GM23338 (cell line): ENCODE results near the gene GPI. TPM values are rescaled to one million over a fixed set of nuclear protein-coding genes. Genes with fewer than 3 reads are reported as not detected.
"Not testable (repeated sequence)": the region's sequence is repeated elsewhere in the genome, so short reads cannot be mapped to it uniquely, and the experiment has no call there.

Experiments
- ATAC-seq: fragments of 200-7000 bp; cut with Tn5 transposase; 3 replicates; pipeline ENCODE4 v1.9.1; 2020
- DNase-seq: peaks from one replicate; pipeline ENCODE4 v3.0.0-alpha.2; 2015; ENCODE audit warnings: low spot score
- H2AFZ ChIP-seq: fragments of 200-600 bp; sonication (generic); 2 replicates; pipeline ENCODE4 v1.8.0; 2016; ENCODE audit warnings: antibody characterized with exemption, mild to moderate bottlenecking, moderate library complexity
- H3F3A ChIP-seq: fragments of 200-600 bp; sonication (generic); replicated peaks from 2 replicates; pipeline ENCODE4 v1.8.0; 2017; ENCODE audit warnings: antibody characterized with exemption, mixed run types, low read depth
- H3K27ac ChIP-seq: fragments of 200-600 bp; sonication (generic); 2 replicates; pipeline ENCODE4 v1.6.1; 2016; ENCODE audit warnings: low read depth
- H3K27me3 ChIP-seq: fragments of 200-600 bp; sonication (generic); 2 replicates; pipeline ENCODE4 v1.8.0; 2016; ENCODE audit warnings: mild to moderate bottlenecking, mixed run types, moderate library complexity; ENCODE audit not compliant: insufficient read depth
- H3K36me3 ChIP-seq: fragments of 200-600 bp; sonication (generic); 2 replicates; pipeline ENCODE4 v1.8.0; 2016; ENCODE audit warnings: mild to moderate bottlenecking; ENCODE audit not compliant: insufficient read depth
- H3K4me1 ChIP-seq: fragments of 200-600 bp; sonication (generic); 2 replicates; pipeline ENCODE4 v1.8.0; 2016; ENCODE audit warnings: mild to moderate bottlenecking, moderate library complexity; ENCODE audit not compliant: insufficient read depth
- H3K4me2 ChIP-seq: fragments of 200-600 bp; sonication (generic); 2 replicates; pipeline ENCODE4 v1.7.1; 2017; ENCODE audit warnings: mixed run types
- H3K4me3 ChIP-seq: fragments of 200-600 bp; sonication (generic); 2 replicates; pipeline ENCODE4 v1.6.1; 2016; ENCODE audit warnings: mixed run types
- H3K79me2 ChIP-seq: fragments of 200-600 bp; sonication (generic); replicated peaks from 2 replicates; pipeline ENCODE4 v1.8.0; 2017; ENCODE audit warnings: mild to moderate bottlenecking; ENCODE audit not compliant: insufficient read depth
- H3K9me2 ChIP-seq: fragments of 200-600 bp; sonication (generic); 2 replicates; pipeline ENCODE4 v1.8.0; 2017; ENCODE audit not compliant: insufficient read depth
- H4K20me1 ChIP-seq: fragments of 200-600 bp; sonication (generic); replicated peaks from 2 replicates; pipeline ENCODE4 v1.8.0; 2017; ENCODE audit warnings: mild to moderate bottlenecking; ENCODE audit not compliant: insufficient read depth
- H3K27ac Mint-ChIP-seq: 2 replicates; pipeline ENCODE4 v1.8.0; 2020; ENCODE audit warnings: inconsistent platforms, mild to moderate bottlenecking, moderate library complexity, mixed read lengths
- H3K27me3 Mint-ChIP-seq: 3 replicates; pipeline ENCODE4 v1.8.0; 2022; ENCODE audit warnings: low read depth, mild to moderate bottlenecking, moderate library complexity, mixed read lengths, inconsistent platforms; ENCODE audit not compliant: insufficient read depth, poor library complexity
- H3K36me3 Mint-ChIP-seq: 3 replicates; pipeline ENCODE4 v1.8.0; 2021; ENCODE audit warnings: low read depth, mild to moderate bottlenecking, inconsistent platforms, moderate library complexity, mixed read lengths
- H3K4me1 Mint-ChIP-seq: 3 replicates; pipeline ENCODE4 v1.8.0; 2020; ENCODE audit warnings: mild to moderate bottlenecking, inconsistent platforms, mixed read lengths
- H3K4me3 Mint-ChIP-seq: 3 replicates; pipeline ENCODE4 v1.8.0; 2021; ENCODE audit warnings: moderate library complexity, mild to moderate bottlenecking, inconsistent platforms, mixed read lengths
- H3K9me3 Mint-ChIP-seq: 3 replicates; pipeline ENCODE4 v1.8.0; 2020; ENCODE audit warnings: moderate library complexity, mild to moderate bottlenecking, inconsistent platforms, mixed read lengths
- CREB1 ChIP-seq: fragments of 250-450 bp; sonication (Bioruptor Pico); IDR thresholded peaks from 2 replicates; pipeline ENCODE4 v1.5.0; 2020; ENCODE audit warnings: low read depth, mild to moderate bottlenecking, moderate library complexity
- EZH2 ChIP-seq: fragments of 200-600 bp; sonication (generic); IDR thresholded peaks from one replicate; pipeline ENCODE4 v1.8.0; 2017; ENCODE audit warnings: antibody characterized with exemption, mild to moderate bottlenecking, low read depth; ENCODE audit not compliant: unreplicated experiment
- EZH2phosphoT487 ChIP-seq: fragments of 200-600 bp; sonication (generic); IDR thresholded peaks from one replicate; pipeline ENCODE4 v1.8.1; 2018; ENCODE audit warnings: antibody characterized with exemption; ENCODE audit not compliant: unreplicated experiment
- JUNB ChIP-seq: IDR thresholded peaks from one replicate; pipeline ENCODE4 v1.6.1; 2016; ENCODE audit warnings: antibody characterized with exemption; ENCODE audit not compliant: unreplicated experiment
- NANOG ChIP-seq: IDR thresholded peaks from 2 replicates; pipeline ENCODE4 v1.6.1; 2016; ENCODE audit warnings: antibody characterized with exemption, borderline replicate concordance
- POLR2AphosphoS5 ChIP-seq: IDR thresholded peaks from 2 replicates; pipeline ENCODE4 v1.6.1; 2016; ENCODE audit warnings: antibody characterized with exemption, low read depth
- STAT1 ChIP-seq: IDR thresholded peaks from one replicate; pipeline ENCODE4 v1.6.1; 2016; ENCODE audit warnings: antibody characterized with exemption; ENCODE audit not compliant: unreplicated experiment
- ZNF114 ChIP-seq: fragments of 250-450 bp; sonication (Bioruptor Pico); IDR thresholded peaks from 2 replicates; pipeline ENCODE4 v1.5.0; 2020; ENCODE audit warnings: mild to moderate bottlenecking, moderate library complexity
- ZNF331 ChIP-seq: fragments of 250-450 bp; sonication (Bioruptor Pico); IDR thresholded peaks from 2 replicates; pipeline ENCODE4 v1.5.0; 2020; ENCODE audit warnings: low read depth, mild to moderate bottlenecking, moderate library complexity
- polyA plus RNA-seq: library from polyadenylated mRNA; unstranded; fragments of >200 nt; fragmentation: Nextera tagmentation; extraction: Ambion mirVana; gene quantifications from 2 replicates; pipeline ENCODE4 v1.2.1, GENCODE V29; 2016
- total RNA-seq: library from RNA; depleted of rRNA; stranded (reverse); fragments of >200 nt; shearing (Covaris generic); gene quantifications from 2 replicates; pipeline ENCODE4 v1.2.3, GENCODE V29; 2014
- TF ChIP-seq, protein P1 (sequence below): IDR thresholded peaks from 2 replicates; pipeline ENCODE4 v1.6.1; 2016; ENCODE audit warnings: antibody characterized with exemption
- TF ChIP-seq, protein P2 (sequence below), 2 experiments: fragments of 200-600 bp in 1 of 2; sonication (generic) in 1 of 2; conservative IDR thresholded peaks; 2 replicates each; pipeline versions ENCODE4 v1.5.1 to v1.6.1; 2016 to 2017; ENCODE audit warnings: antibody characterized with exemption in 2 of 2, low read depth in 2 of 2, mild to moderate bottlenecking in 2 of 2, moderate library complexity in 1 of 2

Gene GPI
- total and polyA plus RNA-seq, 2 experiments from 2014 or later, result 136 to 327 TPM

DNA sequence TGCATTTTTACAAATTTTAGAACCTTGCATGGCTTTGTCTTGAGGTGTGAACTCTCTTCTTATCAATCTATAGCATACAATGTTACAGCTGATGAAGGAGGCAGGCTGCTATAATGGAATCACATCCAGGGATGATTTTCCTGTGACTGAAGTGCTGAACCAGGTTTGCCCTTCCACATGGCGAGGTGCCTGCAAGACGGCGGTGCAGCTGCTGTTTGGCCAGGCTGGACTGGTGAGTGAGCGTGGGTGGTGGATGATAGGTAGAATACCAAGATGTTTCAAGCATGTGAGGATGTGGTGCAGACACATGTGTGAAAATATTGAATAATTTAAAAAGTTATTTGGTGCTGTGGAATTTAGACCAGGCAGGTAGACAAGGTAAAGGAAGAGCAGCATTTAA lies 34.9 kb upstream of the GPI start (continued):
- TF ChIP-seq NANOG (no peak), EZH2 (no peak)

- H3K4me2 ChIP-seq, H3K9me3 Mint-ChIP-seq, H3K27me3 Mint-ChIP-seq, H3K4me1 ChIP-seq, H3K27me3 ChIP-seq, H3K4me3 Mint-ChIP-seq, H3K27ac Mint-ChIP-seq, H4K20me1 ChIP-seq, H3K4me3 ChIP-seq, H3F3A ChIP-seq, H3K9me2 ChIP-seq, H2AFZ ChIP-seq, H3K79me2 ChIP-seq, H3K27ac ChIP-seq, H3K4me1 Mint-ChIP-seq, DNase-seq, ATAC-seq, H3K36me3 ChIP-seq: not testable (repeated sequence)
- H3K36me3 Mint-ChIP-seq, result peaks cover 34% of the 10 kb centered on the region
Observed at GRCh38 chr19:34330596-34330995, 34.4 kb upstream of the GPI start.

- H3K4me2 ChIP-seq, H4K20me1 ChIP-seq, H3K27me3 ChIP-seq, H3K9me3 Mint-ChIP-seq, H3K79me2 ChIP-seq, H3K27me3 Mint-ChIP-seq, H3K4me3 Mint-ChIP-seq, DNase-seq, H3K4me1 Mint-ChIP-seq, H3K9me2 ChIP-seq, ATAC-seq, H2AFZ ChIP-seq, H3K27ac Mint-ChIP-seq, H3K36me3 ChIP-seq, H3K4me3 ChIP-seq, H3K4me1 ChIP-seq, H3F3A ChIP-seq, H3K27ac ChIP-seq: not testable (repeated sequence)
- H3K36me3 Mint-ChIP-seq, result peaks cover 34% of the 10 kb centered on the region
Observed at GRCh38 chr19:34331596-34331995, 33.4 kb upstream of the GPI start.

- peaks cover under 1% of the 10 kb centered on the region for H3K27me3 Mint-ChIP-seq
- H3K36me3 Mint-ChIP-seq, result peaks cover 34% of the 10 kb centered on the region
- no peak for ATAC-seq
- Histone ChIP-seq H3K4me2 (no peak overlapping the region), H3F3A (no peaks in the 10 kb centered on the region), H3K36me3 (peaks cover 3% of the 10 kb centered on the region), H3K4me3 (no peak overlapping the region), H3K27ac (no peak overlapping the region; the same call in 1 of the 2 replicates), H2AFZ (no peak overlapping the region), H3K9me2 (no peaks in the 10 kb centered on the region), H3K79me2 (no peaks in the 10 kb centered on the region), H3K4me1 (no peaks in the 10 kb centered on the region), H3K27me3 (no peaks in the 10 kb centered on the region), H4K20me1 (no peaks in the 10 kb centered on the region)
- H3K9me3 Mint-ChIP-seq, result no peaks in the 10 kb centered on the region
- H3K27ac Mint-ChIP-seq, result no peak overlapping the region
- no peaks in the 10 kb centered on the region for H3K4me1 Mint-ChIP-seq
- no peak overlapping the region for H3K4me3 Mint-ChIP-seq
- DNase-seq, result no peak
- TF ChIP-seq EZH2 (no peak), ZNF114 (CRISPR knock-in tag) (no peak), JUNB (no peak), ZNF331 (CRISPR knock-in tag) (no peak), STAT1 (no peak), CREB1 (no peak), EZH2phosphoT487 (no peak), POLR2AphosphoS5 (no peak)
- TF ChIP-seq, protein P1, sequence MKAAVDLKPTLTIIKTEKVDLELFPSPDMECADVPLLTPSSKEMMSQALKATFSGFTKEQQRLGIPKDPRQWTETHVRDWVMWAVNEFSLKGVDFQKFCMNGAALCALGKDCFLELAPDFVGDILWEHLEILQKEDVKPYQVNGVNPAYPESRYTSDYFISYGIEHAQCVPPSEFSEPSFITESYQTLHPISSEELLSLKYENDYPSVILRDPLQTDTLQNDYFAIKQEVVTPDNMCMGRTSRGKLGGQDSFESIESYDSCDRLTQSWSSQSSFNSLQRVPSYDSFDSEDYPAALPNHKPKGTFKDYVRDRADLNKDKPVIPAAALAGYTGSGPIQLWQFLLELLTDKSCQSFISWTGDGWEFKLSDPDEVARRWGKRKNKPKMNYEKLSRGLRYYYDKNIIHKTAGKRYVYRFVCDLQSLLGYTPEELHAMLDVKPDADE, result no peak
- TF ChIP-seq, protein P2, sequence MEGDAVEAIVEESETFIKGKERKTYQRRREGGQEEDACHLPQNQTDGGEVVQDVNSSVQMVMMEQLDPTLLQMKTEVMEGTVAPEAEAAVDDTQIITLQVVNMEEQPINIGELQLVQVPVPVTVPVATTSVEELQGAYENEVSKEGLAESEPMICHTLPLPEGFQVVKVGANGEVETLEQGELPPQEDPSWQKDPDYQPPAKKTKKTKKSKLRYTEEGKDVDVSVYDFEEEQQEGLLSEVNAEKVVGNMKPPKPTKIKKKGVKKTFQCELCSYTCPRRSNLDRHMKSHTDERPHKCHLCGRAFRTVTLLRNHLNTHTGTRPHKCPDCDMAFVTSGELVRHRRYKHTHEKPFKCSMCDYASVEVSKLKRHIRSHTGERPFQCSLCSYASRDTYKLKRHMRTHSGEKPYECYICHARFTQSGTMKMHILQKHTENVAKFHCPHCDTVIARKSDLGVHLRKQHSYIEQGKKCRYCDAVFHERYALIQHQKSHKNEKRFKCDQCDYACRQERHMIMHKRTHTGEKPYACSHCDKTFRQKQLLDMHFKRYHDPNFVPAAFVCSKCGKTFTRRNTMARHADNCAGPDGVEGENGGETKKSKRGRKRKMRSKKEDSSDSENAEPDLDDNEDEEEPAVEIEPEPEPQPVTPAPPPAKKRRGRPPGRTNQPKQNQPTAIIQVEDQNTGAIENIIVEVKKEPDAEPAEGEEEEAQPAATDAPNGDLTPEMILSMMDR (conservative IDR thresholded peaks at IDR 0.05; ENCODE audit: low read depth in 2 of 2), result no peak
Observed at GRCh38 chr19:34332027-34332760, 32.8 kb upstream of the GPI start.
